T-helper 1 cell treated with Interleukin-12 subunit alpha and Interleukin-12 subunit beta and Interleukin-4 antibody, amounts not matched to agents 30 μg/mL and 1 μg/mL, for 36 hours (primary cell): ENCODE data around the gene QSER1.
"Not testable (repeated sequence)": the region's sequence is repeated elsewhere in the genome, so short reads cannot be mapped to it uniquely, and the experiment has no call there.

ENCODE experiments used
- H3K27ac Mint-ChIP-seq: one replicate; pipeline ENCODE4 v1.8.0; 2021; ENCODE audit warnings: mild to moderate bottlenecking, mixed read lengths
- H3K27me3 Mint-ChIP-seq: one replicate; pipeline ENCODE4 v1.8.0; 2021; ENCODE audit warnings: low read depth, mixed read lengths
- H3K36me3 Mint-ChIP-seq: one replicate; pipeline ENCODE4 v1.8.0; 2021; ENCODE audit warnings: low read depth, mixed read lengths
- H3K4me1 Mint-ChIP-seq: one replicate; pipeline ENCODE4 v1.8.0; 2021; ENCODE audit warnings: low read depth, mixed read lengths
- H3K4me3 Mint-ChIP-seq: one replicate; pipeline ENCODE4 v1.8.0; 2021; ENCODE audit warnings: mild to moderate bottlenecking, moderate library complexity, mixed read lengths
- H3K9me3 Mint-ChIP-seq: one replicate; pipeline ENCODE4 v1.8.0; 2021; ENCODE audit warnings: mixed read lengths

Gene QSER1

GRCh38 chr11:32932196-32932595 is 39.6 kb downstream of the QSER1 start:
- no peaks in the 10 kb centered on the region for H3K9me3 Mint-ChIP-seq
- no peak overlapping the region for H3K27ac Mint-ChIP-seq
- H3K4me1 Mint-ChIP-seq = no peaks in the 10 kb centered on the region
- H3K27me3 Mint-ChIP-seq = no peaks in the 10 kb centered on the region
- peaks cover 37% of the 10 kb centered on the region for H3K36me3 Mint-ChIP-seq
- H3K4me3 Mint-ChIP-seq = no peak overlapping the region

DNA sequence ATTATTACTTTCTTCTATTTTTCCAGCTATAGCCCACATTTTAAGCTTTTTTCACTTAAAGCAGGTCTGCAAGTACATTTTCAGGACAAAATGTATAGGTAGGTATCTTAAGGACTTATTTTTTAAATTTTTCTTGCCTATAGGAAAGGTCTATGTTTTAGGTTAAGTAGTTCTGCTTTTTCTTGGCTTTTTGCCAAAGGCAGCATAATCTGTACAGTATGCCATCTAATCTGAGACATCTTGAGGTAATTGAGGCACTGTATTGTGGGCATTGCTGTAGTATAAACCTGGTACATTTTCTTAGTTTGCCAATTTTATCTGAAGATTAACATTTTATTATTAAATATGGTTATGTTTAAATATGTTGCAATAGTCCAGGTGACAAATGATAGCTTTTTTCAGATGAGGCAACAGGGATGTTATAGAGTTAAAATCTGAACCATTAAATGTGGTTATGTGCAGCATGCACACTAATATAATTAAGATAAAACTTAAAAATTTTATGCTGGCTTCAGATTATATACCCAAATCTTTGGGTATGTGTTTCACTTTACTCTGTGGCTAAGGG is 42.9 kb downstream of the QSER1 start:
- Mint-ChIP-seq H3K4me3 (no peak overlapping the region), H3K27ac (no peak overlapping the region), H3K27me3 (no peaks in the 10 kb centered on the region), H3K4me1 (peaks cover 12% of the 10 kb centered on the region), H3K36me3 (peaks cover 45% of the 10 kb centered on the region), H3K9me3 (no peaks in the 10 kb centered on the region)

- not testable (repeated sequence) for H3K9me3 Mint-ChIP-seq, H3K27me3 Mint-ChIP-seq, H3K4me3 Mint-ChIP-seq, H3K27ac Mint-ChIP-seq
- Mint-ChIP-seq H3K36me3 (peaks cover 45% of the 10 kb centered on the region), H3K4me1 (peaks cover 16% of the 10 kb centered on the region)
Observed at GRCh38 chr11:32936178-32936577, 43.6 kb downstream of the QSER1 start.

- not testable (repeated sequence) for H3K4me3 Mint-ChIP-seq, H3K9me3 Mint-ChIP-seq, H3K27me3 Mint-ChIP-seq, H3K27ac Mint-ChIP-seq
- Mint-ChIP-seq H3K36me3 (peaks cover 38% of the 10 kb centered on the region), H3K4me1 (peaks cover 16% of the 10 kb centered on the region)
Observed at GRCh38 chr11:32937283-32937682, 44.7 kb downstream of the QSER1 start.

DNA sequence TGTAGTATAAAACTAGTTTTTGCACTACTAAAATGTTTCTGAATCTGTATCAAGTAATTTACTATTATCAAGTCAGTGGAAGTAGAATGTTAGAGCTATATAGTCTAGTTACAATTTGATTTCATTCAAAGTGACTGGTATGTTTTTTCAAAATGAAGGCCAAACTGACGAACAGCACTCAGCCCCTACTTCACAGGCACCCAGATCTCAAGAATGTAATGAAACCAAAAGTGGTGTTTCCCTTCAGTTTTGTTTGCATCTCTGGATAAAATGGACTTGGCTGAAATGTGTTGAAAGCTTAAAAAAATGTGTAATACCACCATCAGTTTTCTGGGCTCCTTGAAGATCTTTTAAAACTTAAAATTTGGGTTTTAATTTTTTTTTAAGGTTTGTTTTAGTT is 46.4 kb downstream of the QSER1 start:
- Mint-ChIP-seq H3K9me3 (no peaks in the 10 kb centered on the region), H3K27me3 (no peaks in the 10 kb centered on the region), H3K4me3 (no peak overlapping the region), H3K4me1 (peaks cover 16% of the 10 kb centered on the region), H3K27ac (no peak overlapping the region), H3K36me3 (peaks cover 23% of the 10 kb centered on the region)

- Mint-ChIP-seq H3K27me3 (no peaks in the 10 kb centered on the region), H3K36me3 (peaks cover 18% of the 10 kb centered on the region), H3K4me3 (no peak overlapping the region), H3K4me1 (peaks cover 16% of the 10 kb centered on the region), H3K9me3 (no peaks in the 10 kb centered on the region), H3K27ac (no peak overlapping the region)
Observed at GRCh38 chr11:32939866-32940265, 47.3 kb downstream of the QSER1 start.

DNA sequence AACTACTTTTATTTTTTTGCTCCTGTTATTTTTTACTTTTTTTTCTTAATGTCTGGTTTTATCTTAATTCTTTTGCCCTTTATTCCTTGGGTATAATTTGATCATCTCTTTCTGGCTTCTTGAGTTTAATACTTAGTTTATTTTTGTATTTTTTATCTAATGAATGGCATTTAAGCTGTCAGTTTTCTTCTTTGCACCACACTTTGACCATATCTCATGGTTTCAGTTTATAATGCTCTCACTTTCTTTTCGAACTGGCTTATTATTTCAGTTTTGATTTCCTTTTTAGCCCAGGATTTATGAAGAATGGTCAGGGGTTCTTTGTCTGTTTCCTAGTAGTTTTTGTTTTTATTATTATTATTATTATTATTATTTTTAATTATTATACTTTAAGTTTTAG is 48.3 kb downstream of the QSER1 start:
- no peak overlapping the region for H3K4me3 Mint-ChIP-seq
- peaks cover 16% of the 10 kb centered on the region for H3K4me1 Mint-ChIP-seq
- peaks cover 18% of the 10 kb centered on the region for H3K36me3 Mint-ChIP-seq
- H3K27ac Mint-ChIP-seq = no peak overlapping the region
- H3K9me3 Mint-ChIP-seq = no peaks in the 10 kb centered on the region
- no peaks in the 10 kb centered on the region for H3K27me3 Mint-ChIP-seq

GRCh38 chr11:32947978-32948377 is 55.4 kb downstream of the QSER1 start:
- peaks cover 12% of the 10 kb centered on the region for H3K36me3 Mint-ChIP-seq
- peaks cover 2% of the 10 kb centered on the region for H3K4me1 Mint-ChIP-seq
- H3K27ac Mint-ChIP-seq = no peak overlapping the region
- no peak overlapping the region for H3K4me3 Mint-ChIP-seq
- peaks cover 7% of the 10 kb centered on the region for H3K9me3 Mint-ChIP-seq
- no peaks in the 10 kb centered on the region for H3K27me3 Mint-ChIP-seq

GRCh38 chr11:32949739-32950138 is 57.1 kb downstream of the QSER1 start:
- H3K9me3 Mint-ChIP-seq = peaks cover 7% of the 10 kb centered on the region
- no peak overlapping the region for H3K27ac Mint-ChIP-seq
- no peaks in the 10 kb centered on the region for H3K27me3 Mint-ChIP-seq
- H3K4me1 Mint-ChIP-seq = peaks cover 2% of the 10 kb centered on the region
- H3K4me3 Mint-ChIP-seq = no peak overlapping the region
- H3K36me3 Mint-ChIP-seq = peaks cover 13% of the 10 kb centered on the region

GRCh38 chr11:32952421-32952820 is 59.8 kb downstream of the QSER1 start:
- H3K36me3 Mint-ChIP-seq = peaks cover 11% of the 10 kb centered on the region
- peaks cover 2% of the 10 kb centered on the region for H3K4me1 Mint-ChIP-seq
- no peak overlapping the region for H3K27ac Mint-ChIP-seq
- H3K27me3 Mint-ChIP-seq = no peaks in the 10 kb centered on the region
- H3K9me3 Mint-ChIP-seq = peaks cover 7% of the 10 kb centered on the region
- no peak overlapping the region for H3K4me3 Mint-ChIP-seq

GRCh38 chr11:32953700-32954099 is 61.1 kb downstream of the QSER1 start:
- H3K36me3 Mint-ChIP-seq = peaks cover 4% of the 10 kb centered on the region
- no peak overlapping the region for H3K4me3 Mint-ChIP-seq
- H3K4me1 Mint-ChIP-seq = no peaks in the 10 kb centered on the region
- H3K27me3 Mint-ChIP-seq = no peaks in the 10 kb centered on the region
- no peaks in the 10 kb centered on the region for H3K9me3 Mint-ChIP-seq
- H3K27ac Mint-ChIP-seq = no peak overlapping the region

- Mint-ChIP-seq H3K27me3 (no peaks in the 10 kb centered on the region), H3K36me3 (peaks cover 6% of the 10 kb centered on the region), H3K4me3 (no peak overlapping the region), H3K27ac (no peak overlapping the region), H3K4me1 (peaks cover 3% of the 10 kb centered on the region), H3K9me3 (no peaks in the 10 kb centered on the region)
Observed at GRCh38 chr11:32960553-32961164, 68.0 kb downstream of the QSER1 start.

DNA sequence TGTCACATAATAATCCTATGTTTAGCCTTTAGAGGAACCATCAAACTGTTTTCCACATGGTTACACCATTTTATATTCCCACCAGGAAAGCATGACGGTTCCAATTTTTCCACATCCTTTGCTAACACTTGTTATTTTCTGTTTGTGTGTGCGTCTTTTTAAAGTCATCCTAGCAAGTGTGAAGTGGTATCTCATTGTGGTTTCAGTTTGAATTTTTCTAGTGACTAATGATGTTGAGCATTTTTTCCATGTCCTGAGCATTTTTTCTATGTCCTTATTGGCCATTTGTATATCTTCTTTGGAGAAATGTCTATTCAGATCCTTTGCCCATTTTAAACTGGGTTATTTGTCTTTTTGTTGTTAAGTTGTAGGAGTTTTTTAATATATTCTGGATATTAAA is 69.4 kb downstream of the QSER1 start:
- H3K9me3 Mint-ChIP-seq = no peaks in the 10 kb centered on the region
- no peak overlapping the region for H3K4me3 Mint-ChIP-seq
- H3K27me3 Mint-ChIP-seq = no peaks in the 10 kb centered on the region
- peaks cover 8% of the 10 kb centered on the region for H3K36me3 Mint-ChIP-seq
- no peak overlapping the region for H3K27ac Mint-ChIP-seq
- H3K4me1 Mint-ChIP-seq = peaks cover 3% of the 10 kb centered on the region

- H3K36me3 Mint-ChIP-seq = peaks cover 8% of the 10 kb centered on the region
- H3K9me3 Mint-ChIP-seq = no peaks in the 10 kb centered on the region
- H3K27me3 Mint-ChIP-seq = no peaks in the 10 kb centered on the region
- no peak overlapping the region for H3K27ac Mint-ChIP-seq
- H3K4me1 Mint-ChIP-seq = peaks cover 3% of the 10 kb centered on the region
- no peak overlapping the region for H3K4me3 Mint-ChIP-seq
Observed at GRCh38 chr11:32963721-32964120, 71.1 kb downstream of the QSER1 start.

DNA sequence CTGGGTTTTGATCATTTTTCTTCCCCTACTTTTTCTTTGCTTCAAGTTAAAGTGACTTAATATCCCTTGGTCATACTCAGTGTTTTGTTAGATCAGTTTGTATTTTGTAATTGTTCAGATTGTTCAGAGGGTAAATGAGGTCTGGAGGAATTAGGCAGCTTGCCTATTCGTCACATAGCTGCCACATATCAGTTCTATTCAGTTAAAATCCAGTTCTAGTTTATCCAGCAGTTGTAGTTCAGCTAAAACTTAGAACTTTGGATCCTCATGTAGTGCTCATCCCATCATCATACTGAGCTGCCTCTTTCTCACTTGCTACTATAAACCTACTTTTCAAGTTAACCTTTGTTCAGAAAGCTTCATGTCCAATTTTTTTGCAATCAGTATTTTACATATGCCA is 75.9 kb downstream of the QSER1 start:
- Mint-ChIP-seq H3K36me3 (peaks cover 2% of the 10 kb centered on the region), H3K27ac (no peak overlapping the region), H3K4me3 (no peak overlapping the region), H3K9me3 (no peaks in the 10 kb centered on the region), H3K27me3 (no peaks in the 10 kb centered on the region), H3K4me1 (no peaks in the 10 kb centered on the region)

GRCh38 chr11:32972233-32972632 is 79.6 kb downstream of the QSER1 start:
- not testable (repeated sequence) for H3K9me3 Mint-ChIP-seq, H3K36me3 Mint-ChIP-seq, H3K27me3 Mint-ChIP-seq, H3K4me1 Mint-ChIP-seq, H3K27ac Mint-ChIP-seq, H3K4me3 Mint-ChIP-seq
